ENCODE data around the gene HCN2. TPM values are rescaled to one million over a fixed set of nuclear protein-coding genes. Genes with fewer than 3 reads are reported as not detected.
A peak's percentile ranks its signal among the peaks of the same experiment; 100 is the strongest.

The HCN2 gene
- total and polyA plus RNA-seq, 10 of the 15 experiments (the other 5 are each of a cell fraction or from before 2014, with no cell fraction given): 0.01 to 0.54 (median 0.08) TPM; not detected in 4

GRCh38 chr19:611481-611868 lies 21.8 kb downstream of the HCN2 start:
- DNase-seq (ENCODE audit: low read depth, low spot score) (no peak), FAIRE-seq (peak; percentile 41), ATAC-seq (peak; percentile 52)
- Histone ChIP-seq H3K4me2 (ENCODE audit: control insufficient read depth, insufficient read depth) (peak overlapping the region; percentile 74), H3K9ac (ENCODE audit: control insufficient read depth, insufficient read depth, low read length) (peak overlapping the region; percentile 60; the same call in 1 of the 2 replicates), H2AFZ (ENCODE audit: control insufficient read depth, low read depth, low read length) (peak overlapping the region; percentile 78), H3K79me2 (ENCODE audit: control insufficient read depth, insufficient read depth, low read length) (no peaks in the 10 kb centered on the region), H3K27ac (ENCODE audit: control insufficient read depth, insufficient read depth) (peak overlapping the region; percentile 73), H3K4me3 (no peak overlapping the region), H3K9me3 (replicated peaks; ENCODE audit: control insufficient read depth, insufficient read depth, low read length) (no peaks in the 10 kb centered on the region), H3K36me3 (ENCODE audit: control insufficient read depth in 2 of 2, insufficient read depth in 2 of 2, low read length in 1 of 2) (no peaks in the 10 kb centered on the region), H3K4me1 (ENCODE audit: control insufficient read depth, insufficient read depth, low read length) (peaks cover 8% of the 10 kb centered on the region), H4K20me1 (ENCODE audit: control insufficient read depth, insufficient read depth) (no peaks in the 10 kb centered on the region), H3K27me3 (replicated peaks in 1 of 2; ENCODE audit: control insufficient read depth in 2 of 2, insufficient read depth in 2 of 2, low read length in 1 of 2) (no peaks in the 10 kb centered on the region)
- SMC1A ChIA-PET (ENCODE audit: uncharacterized antibody, unreplicated experiment): interaction anchor here (1.3 to 1.5 kb wide), 2 partner anchors 21 to 80 kb away, joined by 3 read pairs; partner anchors contain the start of gene CDC34
- no TSS peak for BruUV-seq (replicated peaks)
- in situ Hi-C loops (cut with MboI) (no loop called here), intact Hi-C loops (cut with micrococcal nuclease; ENCODE audit: unreplicated experiment) (no loop called here)
- POLR2A ChIA-PET: interaction anchor here (0.9 to 1.4 kb wide), 3 partner anchors 15 to 49 kb away, joined by 3 to 7 read pairs (median 6); partner anchors contain the start of gene POLRMT
- RAD21 ChIA-PET (ENCODE audit: unreplicated experiment): no interaction called here
- 14% methylated on average over 13 of the region's 13 CpGs for WGBS (ENCODE audit: insufficient coverage, insufficient replicate concordance, low lambda C conversion rate, missing lambda C conversion rate)
- CTCF ChIA-PET: no interaction called here
- TF ChIP-seq ZBED1 (IDR thresholded peaks at IDR 0.05; ENCODE audit: borderline replicate concordance) (no peak), ZNF592 (IDR thresholded peaks at IDR 0.05) (no peak), NR2F1 (conservative IDR thresholded peaks at IDR 0.05) (no peak), HSF1 (IDR thresholded peaks at IDR 0.05; ENCODE audit: low read depth, low read length) (0 out of 2 replicates have a peak, but pooled peaks have one; percentile 39), ZNF217 (IDR thresholded peaks at IDR 0.05) (no peak), SP1 (IDR thresholded peaks at IDR 0.05; ENCODE audit: low read depth, low read length) (no peak), CEBPB (IDR thresholded peaks at IDR 0.05; ENCODE audit: borderline replicate concordance in 1 of 2, low read depth in 2 of 2, low read length in 2 of 2) (no peak), SMARCA5 (IDR thresholded peaks at IDR 0.05) (no peak), RELB (IDR thresholded peaks at IDR 0.05; ENCODE audit: low read depth) (0 out of 2 replicates have a peak, but pooled peaks have one; percentile 12), HDAC2 (IDR thresholded peaks at IDR 0.05) (no peak), RB1 (IDR thresholded peaks at IDR 0.05; ENCODE audit: borderline replicate concordance) (no peak), ZNF274 (IDR thresholded peaks at IDR 0.05; ENCODE audit: insufficient read depth, insufficient read length) (no peak), POU2F2 (IDR thresholded peaks at IDR 0.05; ENCODE audit: borderline replicate concordance, low read depth, low read length) (peak; percentile 79; the same call in 1 of the 3 replicates), JUNB (IDR thresholded peaks at IDR 0.05) (no peak), SREBF2 (IDR thresholded peaks at IDR 0.05; ENCODE audit: low read length) (no peak), PML (IDR thresholded peaks at IDR 0.05; ENCODE audit: low read length) (no peak), BHLHE40 (IDR thresholded peaks at IDR 0.05; ENCODE audit: borderline replicate concordance in 1 of 2, low read depth in 2 of 2, low read length in 1 of 2) (no peak), MYB (IDR thresholded peaks at IDR 0.05; ENCODE audit: borderline replicate concordance, low read depth, low read length) (no peak)
- TF ChIP-seq, protein P1, sequence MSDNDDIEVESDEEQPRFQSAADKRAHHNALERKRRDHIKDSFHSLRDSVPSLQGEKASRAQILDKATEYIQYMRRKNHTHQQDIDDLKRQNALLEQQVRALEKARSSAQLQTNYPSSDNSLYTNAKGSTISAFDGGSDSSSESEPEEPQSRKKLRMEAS (IDR thresholded peaks at IDR 0.05; ENCODE audit: low read depth, low read length): no peak
